ENCODE data around the gene SYCP2. TPM values are rescaled to one million over a fixed set of nuclear protein-coding genes. Genes with fewer than 3 reads are reported as not detected.

The SYCP2 gene
- polyA plus RNA-seq, 1 donor (not counting 4 experiments of a cell fraction or from before 2014, with no cell fraction given): 0.12 TPM

DNA sequence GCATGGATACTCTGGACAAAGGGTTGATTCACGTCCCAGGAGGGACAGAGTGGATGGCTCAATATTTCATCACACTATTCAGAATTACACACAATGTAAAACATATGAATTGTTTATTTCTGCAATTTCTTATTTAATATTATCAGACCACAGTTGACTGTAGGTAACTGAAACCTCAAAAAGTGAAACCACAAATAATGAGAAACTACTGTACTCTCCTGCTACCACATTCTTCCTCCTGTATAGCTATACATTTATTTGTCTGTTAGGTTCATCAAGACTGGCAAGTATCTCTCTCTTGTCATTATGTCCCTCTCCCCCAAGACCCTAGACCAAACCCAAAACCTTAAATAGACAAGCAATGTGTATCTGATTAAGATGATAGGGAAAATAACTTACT lies 60.0 kb downstream of the SYCP2 start:
- Histone ChIP-seq H3K4me2 (ENCODE audit: control insufficient read depth, extremely low read depth, insufficient read depth, low read depth, low read length) (no peak overlapping the region), H3K9me3 (ENCODE audit: control insufficient read depth, low read depth, low read length) (no peaks in the 10 kb centered on the region), H3K27ac (ENCODE audit: control insufficient read depth, insufficient read depth, low read length) (no peak overlapping the region), H3K4me1 (ENCODE audit: control insufficient read depth, extremely low read depth, insufficient read depth, low read length) (no peaks in the 10 kb centered on the region), H3K4me3 (ENCODE audit: control insufficient read depth in 2 of 3, extremely low read depth in 1 of 3, insufficient read depth in 2 of 3, low read depth in 1 of 3, low read length in 3 of 3) (no peak overlapping the region), H3K36me3 (ENCODE audit: control insufficient read depth in 2 of 2, extremely low read depth in 1 of 2, insufficient read depth in 2 of 2, low read length in 2 of 2) (no peaks in the 10 kb centered on the region), H3K79me2 (ENCODE audit: control insufficient read depth, insufficient read depth, low read length) (no peaks in the 10 kb centered on the region), H3K9me1 (ENCODE audit: control insufficient read depth, extremely low read depth, insufficient read depth, low read length) (no peaks in the 10 kb centered on the region), H3K27me3 (ENCODE audit: control insufficient read depth, extremely low read depth, insufficient read depth, low read length) (no peaks in the 10 kb centered on the region), H2AFZ (ENCODE audit: control insufficient read depth, low read length) (no peak overlapping the region), H3K9ac (ENCODE audit: control insufficient read depth, extremely low read depth, insufficient read depth, low read length) (no peak overlapping the region), H4K20me1 (ENCODE audit: control insufficient read depth, extremely low read depth, insufficient read depth, low read length) (no peaks in the 10 kb centered on the region)
- dilution Hi-C loops (cut with MboI; ENCODE audit: extremely low pct_ligation_motif_present, low sequenced_read_pairs): no loop called here
- DNase-seq (ENCODE audit: low read depth, low spot score): no peak
- FAIRE-seq: no peak
- TF ChIP-seq, protein P1, sequence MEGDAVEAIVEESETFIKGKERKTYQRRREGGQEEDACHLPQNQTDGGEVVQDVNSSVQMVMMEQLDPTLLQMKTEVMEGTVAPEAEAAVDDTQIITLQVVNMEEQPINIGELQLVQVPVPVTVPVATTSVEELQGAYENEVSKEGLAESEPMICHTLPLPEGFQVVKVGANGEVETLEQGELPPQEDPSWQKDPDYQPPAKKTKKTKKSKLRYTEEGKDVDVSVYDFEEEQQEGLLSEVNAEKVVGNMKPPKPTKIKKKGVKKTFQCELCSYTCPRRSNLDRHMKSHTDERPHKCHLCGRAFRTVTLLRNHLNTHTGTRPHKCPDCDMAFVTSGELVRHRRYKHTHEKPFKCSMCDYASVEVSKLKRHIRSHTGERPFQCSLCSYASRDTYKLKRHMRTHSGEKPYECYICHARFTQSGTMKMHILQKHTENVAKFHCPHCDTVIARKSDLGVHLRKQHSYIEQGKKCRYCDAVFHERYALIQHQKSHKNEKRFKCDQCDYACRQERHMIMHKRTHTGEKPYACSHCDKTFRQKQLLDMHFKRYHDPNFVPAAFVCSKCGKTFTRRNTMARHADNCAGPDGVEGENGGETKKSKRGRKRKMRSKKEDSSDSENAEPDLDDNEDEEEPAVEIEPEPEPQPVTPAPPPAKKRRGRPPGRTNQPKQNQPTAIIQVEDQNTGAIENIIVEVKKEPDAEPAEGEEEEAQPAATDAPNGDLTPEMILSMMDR (optimal IDR thresholded peaks at IDR 0.05 in 1 of 3, IDR thresholded peaks at IDR 0.05 in 1 of 3, conservative IDR thresholded peaks at IDR 0.05 in 1 of 3; ENCODE audit: extremely low read depth in 1 of 3, insufficient read depth in 2 of 3, low read length in 3 of 3): no peak
- TF ChIP-seq EZH2 (IDR thresholded peaks at IDR 0.05; ENCODE audit: low read length): no peak

DNA sequence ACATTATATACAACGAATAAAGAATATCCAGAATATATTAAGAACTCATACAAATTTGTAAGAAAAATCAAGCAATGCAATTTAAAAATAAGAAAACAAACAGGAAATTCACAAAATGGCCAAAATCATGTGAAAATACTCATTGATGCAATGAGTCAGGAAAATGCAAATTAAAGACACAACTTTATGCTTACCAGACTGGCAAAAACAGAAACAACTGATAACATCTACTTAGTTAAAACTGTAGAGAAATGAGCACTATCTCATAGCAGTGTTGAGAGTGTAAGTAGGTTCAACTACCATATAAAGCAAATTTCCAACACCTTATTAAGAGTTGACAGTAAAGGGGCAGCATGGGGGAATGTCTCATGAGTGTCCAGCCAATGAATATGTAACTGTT lies 62.3 kb downstream of the SYCP2 start:
- H3K9me1 ChIP-seq (ENCODE audit: control insufficient read depth, extremely low read depth, insufficient read depth, low read length): no peaks in the 10 kb centered on the region
- H3K9ac ChIP-seq (ENCODE audit: control insufficient read depth, extremely low read depth, insufficient read depth, low read length): no peak overlapping the region
- H3K27ac ChIP-seq (ENCODE audit: control insufficient read depth, insufficient read depth, low read length): no peak overlapping the region
- H2AFZ ChIP-seq (ENCODE audit: control insufficient read depth, low read length): no peak overlapping the region
- no peaks in the 10 kb centered on the region for H3K36me3 ChIP-seq (ENCODE audit: control insufficient read depth in 2 of 2, extremely low read depth in 1 of 2, insufficient read depth in 2 of 2, low read length in 2 of 2)
- H3K4me3 ChIP-seq (ENCODE audit: control insufficient read depth in 2 of 3, extremely low read depth in 1 of 3, insufficient read depth in 2 of 3, low read depth in 1 of 3, low read length in 3 of 3): no peak overlapping the region
- no peaks in the 10 kb centered on the region for H3K9me3 ChIP-seq (ENCODE audit: control insufficient read depth, low read depth, low read length)
- H3K79me2 ChIP-seq (ENCODE audit: control insufficient read depth, insufficient read depth, low read length): no peaks in the 10 kb centered on the region
- no peak overlapping the region for H3K4me2 ChIP-seq (ENCODE audit: control insufficient read depth, extremely low read depth, insufficient read depth, low read depth, low read length)
- H3K27me3 ChIP-seq (ENCODE audit: control insufficient read depth, extremely low read depth, insufficient read depth, low read length): no peaks in the 10 kb centered on the region
- no peak for DNase-seq (ENCODE audit: low read depth, low spot score)
- H3K4me1 ChIP-seq (ENCODE audit: control insufficient read depth, extremely low read depth, insufficient read depth, low read length): no peaks in the 10 kb centered on the region
- FAIRE-seq: no peak
- TF ChIP-seq, protein P1 (optimal IDR thresholded peaks at IDR 0.05 in 1 of 3, IDR thresholded peaks at IDR 0.05 in 1 of 3, conservative IDR thresholded peaks at IDR 0.05 in 1 of 3; ENCODE audit: extremely low read depth in 1 of 3, insufficient read depth in 2 of 3, low read length in 3 of 3): no peak
- no peak for TF ChIP-seq EZH2 (IDR thresholded peaks at IDR 0.05; ENCODE audit: low read length)
- dilution Hi-C loops (cut with MboI; ENCODE audit: extremely low pct_ligation_motif_present, low sequenced_read_pairs): no loop called here
- H4K20me1 ChIP-seq (ENCODE audit: control insufficient read depth, extremely low read depth, insufficient read depth, low read length): no peaks in the 10 kb centered on the region

Measured in keratinocyte (primary cell).